GM18508 (cell line): ENCODE data around the gene DHRS7B.

Source experiments
- ATAC-seq: cut with Tn5 transposase; IDR thresholded peaks from one replicate; pipeline ENCODE4 v1.9.1; 2021; ENCODE audit warnings: moderate number of reproducible peaks; ENCODE audit not compliant: insufficient read depth, unreplicated experiment

Gene DHRS7B

DNA sequence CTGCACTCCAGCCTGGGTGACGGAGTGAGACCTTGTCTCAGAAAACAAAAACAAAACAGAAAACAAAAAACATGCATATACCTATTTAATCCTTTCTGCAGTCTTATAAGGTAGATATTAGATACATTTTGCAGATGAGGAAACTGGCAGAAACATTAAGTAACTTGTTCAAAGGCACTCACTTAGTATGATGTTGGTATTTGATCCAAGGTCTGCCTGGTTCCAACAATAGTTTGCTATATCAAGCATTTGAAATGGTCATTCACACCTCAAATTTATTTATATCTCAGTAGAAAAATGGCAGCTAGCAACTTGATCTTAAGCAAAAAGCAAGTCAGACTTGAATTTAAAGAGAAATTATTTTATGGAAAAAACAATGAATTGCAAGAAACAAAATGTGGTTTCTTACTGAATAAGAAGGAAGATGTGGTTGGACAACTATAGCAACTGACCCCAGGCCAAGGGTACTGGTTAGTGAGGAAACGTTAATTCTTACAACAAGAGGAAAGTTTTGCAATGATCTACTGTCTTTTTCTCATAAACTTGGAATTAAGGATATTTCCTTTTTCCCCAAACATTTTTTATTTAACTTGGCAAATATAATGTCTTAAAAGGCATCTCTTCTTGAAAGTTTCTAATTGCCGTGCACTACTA, 19.7 kb downstream of the DHRS7B start:
- no peak for ATAC-seq

GRCh38 chr17:21149621-21150020, 22.9 kb downstream of the DHRS7B start:
- no peak for ATAC-seq

- ATAC-seq = no peak
These were observed 26.0 kb downstream of the DHRS7B start for GRCh38 chr17:21152731-21153130.

DNA sequence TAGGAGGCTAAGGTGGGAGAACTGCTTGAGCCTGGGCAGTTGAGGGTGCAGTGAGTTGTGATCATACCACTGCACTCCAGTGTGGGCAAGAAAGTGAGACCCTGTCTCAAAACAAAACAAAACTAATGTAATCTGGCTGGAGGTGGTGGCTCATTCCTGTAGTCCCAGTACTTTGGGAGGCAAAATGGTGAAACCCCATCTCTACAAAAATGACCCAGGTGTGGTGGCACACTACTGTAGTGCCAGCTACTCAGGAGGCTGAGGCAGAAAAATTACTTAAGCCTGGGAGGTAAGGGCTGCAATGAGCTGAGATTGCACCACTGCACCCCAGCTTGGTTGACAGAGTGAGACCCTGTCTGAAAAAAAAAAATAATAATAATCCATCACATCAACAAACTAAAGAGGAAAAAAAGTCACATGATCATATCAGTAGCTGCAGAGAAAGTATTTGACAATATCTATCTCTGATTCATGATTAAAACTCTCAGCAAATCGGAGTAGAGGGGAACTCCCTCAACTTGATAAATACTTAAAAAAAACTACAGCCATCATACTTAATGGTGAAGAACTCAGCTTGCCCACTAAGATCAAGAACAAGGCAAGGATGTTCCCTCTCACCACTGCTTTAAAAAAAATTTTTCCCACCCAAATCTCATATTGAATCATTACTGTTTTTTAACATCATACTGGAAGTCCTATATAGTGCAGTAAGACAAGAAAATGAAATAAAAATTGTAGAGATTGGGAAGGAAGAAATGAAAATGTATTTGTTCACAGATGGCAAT, 31.0 kb downstream of the DHRS7B start:
- ATAC-seq = no peak

DNA sequence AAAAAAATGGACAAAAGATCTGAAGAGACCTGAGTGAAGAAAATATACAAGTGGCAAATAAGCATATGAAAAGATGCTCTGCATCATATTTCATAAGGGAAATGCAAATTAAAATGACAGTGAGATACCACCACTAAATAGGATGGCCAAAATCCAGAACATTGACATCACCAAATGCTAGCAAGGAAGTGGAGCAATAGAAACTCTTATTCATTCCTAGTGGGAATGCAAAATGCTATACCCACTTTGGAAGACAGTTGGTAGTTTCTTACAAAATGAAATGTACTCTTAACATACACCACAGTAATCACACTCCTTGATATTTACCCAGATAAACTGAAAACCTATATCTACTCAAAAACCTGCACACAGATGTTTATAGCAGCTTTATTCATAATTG, 33.6 kb downstream of the DHRS7B start:
- no peak for ATAC-seq

GRCh38 chr17:21161498-21162393, 35.0 kb downstream of the DHRS7B start:
- ATAC-seq = no peak

DNA sequence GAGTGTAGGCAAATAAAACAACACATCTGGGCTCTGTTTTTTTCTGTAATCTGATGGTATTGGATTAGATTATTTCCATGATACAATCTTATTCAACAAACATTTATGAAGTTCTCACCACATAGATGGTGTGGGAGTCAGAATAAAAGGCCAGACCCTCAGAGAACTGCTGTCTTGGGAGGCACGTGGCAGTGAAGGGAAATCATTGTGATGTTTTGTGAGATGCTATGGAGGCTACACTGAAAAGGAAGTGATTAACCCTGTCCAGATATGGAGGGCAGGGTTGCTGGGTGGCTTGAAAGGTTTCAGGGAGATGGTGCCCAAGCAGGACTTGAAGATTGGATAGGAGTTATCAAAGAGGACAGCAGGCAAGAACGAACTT, 35.6 kb downstream of the DHRS7B start:
- ATAC-seq = no peak

DNA sequence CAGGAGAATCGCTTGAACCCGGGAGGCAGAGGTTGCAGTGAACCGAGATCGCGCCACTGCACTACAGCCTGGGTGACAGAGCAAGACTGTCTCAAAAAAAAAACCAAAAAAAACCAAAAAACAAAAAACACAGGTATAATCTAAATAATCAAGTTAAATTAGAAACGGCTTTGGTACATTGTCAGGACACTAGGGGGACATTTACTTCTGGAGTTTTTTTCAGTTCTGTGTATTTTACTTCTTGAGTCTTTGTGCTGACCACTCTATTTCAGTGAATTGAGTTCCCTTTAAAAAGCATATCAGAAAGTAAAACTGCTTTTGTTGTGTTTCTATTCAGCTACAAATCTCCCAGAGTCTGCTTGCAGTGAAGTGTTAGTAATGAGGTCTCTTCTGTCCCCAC, 36.3 kb downstream of the DHRS7B start:
- ATAC-seq = no peak

DNA sequence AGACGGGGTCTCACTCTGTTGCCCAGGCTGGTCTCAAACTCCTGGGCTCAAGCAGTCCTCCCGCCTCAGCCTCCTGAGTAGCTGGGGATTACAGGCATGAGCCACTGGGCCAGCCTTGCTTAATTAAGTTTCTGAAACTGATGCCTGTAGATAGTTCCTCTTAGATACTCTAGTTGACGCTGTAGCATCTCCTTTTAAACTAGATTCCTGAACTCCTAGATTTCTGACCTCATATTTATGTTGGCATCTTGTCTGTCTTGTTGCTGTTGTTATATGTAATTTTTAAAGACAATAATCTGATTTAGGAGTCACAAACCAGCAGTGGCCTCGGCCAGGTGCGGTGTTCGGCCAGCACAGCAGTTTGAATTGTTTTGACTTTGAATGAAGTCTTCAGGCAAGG, 37.5 kb downstream of the DHRS7B start:
- ATAC-seq = no peak

DNA sequence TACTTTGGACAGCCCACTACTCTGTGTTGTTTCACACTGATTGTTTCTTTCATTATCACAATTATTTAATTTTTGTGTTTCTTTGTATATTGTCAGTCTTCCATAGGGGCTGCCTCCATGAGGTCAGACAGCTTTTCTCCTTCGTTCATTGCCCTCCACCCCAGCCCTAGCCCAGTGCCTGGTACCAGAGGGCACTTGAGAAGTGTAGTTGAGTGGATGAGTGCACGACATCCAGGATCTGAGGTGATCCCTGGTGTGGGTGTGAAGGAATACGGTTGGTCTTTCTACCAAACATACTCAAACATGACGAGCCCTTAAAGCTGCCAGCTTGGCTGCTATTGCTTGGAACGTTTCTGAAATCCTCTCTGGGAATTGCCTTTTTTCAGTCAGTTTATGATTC, 37.9 kb downstream of the DHRS7B start:
- ATAC-seq = no peak

DNA sequence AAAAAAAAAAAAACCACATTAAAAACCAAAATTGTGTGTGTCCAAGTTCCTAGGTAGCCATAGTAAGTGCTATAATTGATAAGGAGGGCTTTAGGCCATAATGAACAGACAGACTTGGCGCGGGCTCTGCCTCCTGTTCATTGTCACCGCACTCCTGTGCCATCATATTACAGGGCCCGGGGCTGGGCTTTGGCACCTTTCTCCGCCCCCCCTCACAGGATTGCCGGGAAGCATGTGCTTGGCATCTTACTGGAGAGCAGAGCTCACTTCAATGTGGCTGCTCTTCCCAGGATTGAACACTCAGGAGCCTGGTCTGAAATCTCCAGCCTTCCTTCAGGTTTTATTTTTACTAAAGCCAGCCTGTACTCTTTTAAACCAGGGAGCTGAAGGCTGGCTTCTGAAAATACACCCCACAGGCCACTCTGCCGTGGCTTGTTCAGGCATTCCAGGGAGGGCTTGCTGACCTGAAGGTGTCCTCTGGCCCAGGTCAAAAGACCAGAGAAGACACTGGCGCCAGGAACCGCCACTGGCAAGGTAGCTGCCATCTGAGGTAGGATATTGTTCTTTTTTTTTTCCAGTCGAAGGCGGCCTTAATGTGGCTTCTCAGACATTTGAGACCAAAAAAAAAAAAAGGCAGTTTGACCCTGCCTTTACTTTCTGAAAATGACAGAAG, 39.3 kb downstream of the DHRS7B start:
- ATAC-seq = no peak

DNA sequence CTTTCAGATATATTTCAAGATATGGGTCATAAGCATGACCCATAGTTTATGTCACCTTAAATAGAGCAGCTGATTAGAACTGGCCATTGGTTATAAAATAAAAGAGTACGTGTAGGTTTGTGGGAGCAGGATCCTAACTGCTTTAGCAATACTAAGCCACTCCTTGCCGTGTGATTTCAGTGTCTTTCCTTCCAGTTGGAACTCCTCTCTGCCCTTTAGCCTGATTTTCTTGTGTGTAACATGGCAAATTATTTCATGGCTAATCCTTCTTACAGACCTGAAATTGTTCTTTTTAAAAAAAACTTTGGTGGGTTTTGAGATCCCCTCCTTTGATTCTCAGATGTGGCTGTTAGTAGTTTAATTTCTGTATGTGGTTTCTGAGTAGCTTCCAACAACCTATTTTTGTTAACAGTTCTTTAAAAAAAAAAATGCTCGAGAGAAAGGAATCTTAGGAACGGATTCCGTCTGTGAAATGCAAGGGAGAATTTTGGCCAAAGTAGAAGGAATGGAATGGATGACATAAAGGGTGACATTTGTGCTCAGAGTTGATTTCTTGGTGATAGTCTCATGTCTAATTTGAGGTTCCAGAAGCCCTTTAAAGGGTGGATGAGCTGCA, 39.9 kb downstream of the DHRS7B start:
- no peak for ATAC-seq

- ATAC-seq = no peak
These were observed 40.5 kb downstream of the DHRS7B start for GRCh38 chr17:21167303-21167702.

GRCh38 chr17:21168555-21168865, 41.7 kb downstream of the DHRS7B start:
- no peak for ATAC-seq

DNA sequence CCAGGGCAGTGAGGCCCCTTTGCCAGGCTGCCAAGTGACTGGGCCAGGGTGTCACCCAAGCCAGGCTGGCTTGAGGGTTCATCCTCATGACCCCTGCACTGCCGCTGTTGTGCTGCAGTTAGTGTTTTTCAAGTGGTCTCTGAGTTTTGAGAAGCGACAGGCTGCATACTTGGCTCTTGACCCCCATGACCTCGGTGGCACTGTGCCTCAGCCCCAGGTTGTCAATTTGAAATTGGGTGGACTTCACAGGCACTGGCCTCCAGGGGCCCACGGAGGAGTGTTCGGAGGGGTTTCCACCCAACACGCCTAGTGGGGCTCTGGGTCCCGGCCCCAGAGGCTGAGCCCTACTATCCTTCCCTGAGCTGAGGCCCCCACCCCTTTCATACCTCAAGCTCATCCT, 42.7 kb downstream of the DHRS7B start:
- no peak for ATAC-seq

DNA sequence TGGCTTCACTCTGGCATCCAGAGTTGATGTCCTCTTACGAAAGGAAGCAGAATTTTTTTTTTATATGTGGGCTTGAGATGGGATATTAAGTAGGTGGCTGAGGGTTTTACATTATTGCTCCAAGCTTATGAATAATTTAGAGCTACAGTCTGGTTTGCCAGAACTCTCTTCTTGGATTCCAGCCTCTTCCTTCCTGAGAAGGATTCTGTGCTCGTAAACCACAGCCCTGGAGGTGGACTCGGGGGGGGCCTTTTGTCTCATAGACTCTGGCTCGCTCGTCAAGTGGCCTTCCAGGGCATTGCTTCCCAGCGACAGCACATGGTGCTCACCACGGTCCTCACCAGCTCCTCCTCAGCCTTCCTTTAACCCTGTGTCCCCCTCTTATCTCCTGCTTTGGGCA, 44.0 kb downstream of the DHRS7B start:
- ATAC-seq = no peak

DNA sequence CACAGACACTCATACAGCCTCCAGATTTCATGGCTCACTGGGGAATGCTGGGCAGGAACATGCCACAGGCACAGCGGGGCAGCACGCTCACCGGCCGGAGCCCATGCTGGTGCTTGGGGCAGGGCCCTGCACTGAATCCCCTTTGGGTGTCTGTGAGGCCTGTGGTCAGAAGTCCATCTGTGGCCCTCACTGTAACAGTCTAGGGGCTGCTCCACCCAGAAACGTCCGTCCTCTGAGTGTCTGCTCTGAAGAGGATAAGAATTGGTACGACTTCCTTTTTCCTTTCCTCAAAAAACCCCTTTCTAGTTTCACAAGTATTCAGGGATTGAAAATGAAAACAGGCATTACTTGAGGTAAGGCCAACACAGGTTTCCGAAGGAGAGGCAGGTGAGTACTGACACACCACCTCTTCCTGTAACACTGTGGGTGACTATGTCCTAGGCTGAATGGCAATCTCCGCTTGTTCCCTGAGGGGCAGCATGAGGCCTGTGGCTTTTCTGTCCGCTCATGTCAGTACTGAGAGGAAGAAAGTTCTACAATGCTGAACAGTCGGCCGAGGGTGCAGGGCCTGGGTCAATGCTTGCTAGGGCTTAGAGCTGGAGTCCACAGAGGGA, 44.7 kb downstream of the DHRS7B start:
- ATAC-seq = peak; percentile 76

DNA sequence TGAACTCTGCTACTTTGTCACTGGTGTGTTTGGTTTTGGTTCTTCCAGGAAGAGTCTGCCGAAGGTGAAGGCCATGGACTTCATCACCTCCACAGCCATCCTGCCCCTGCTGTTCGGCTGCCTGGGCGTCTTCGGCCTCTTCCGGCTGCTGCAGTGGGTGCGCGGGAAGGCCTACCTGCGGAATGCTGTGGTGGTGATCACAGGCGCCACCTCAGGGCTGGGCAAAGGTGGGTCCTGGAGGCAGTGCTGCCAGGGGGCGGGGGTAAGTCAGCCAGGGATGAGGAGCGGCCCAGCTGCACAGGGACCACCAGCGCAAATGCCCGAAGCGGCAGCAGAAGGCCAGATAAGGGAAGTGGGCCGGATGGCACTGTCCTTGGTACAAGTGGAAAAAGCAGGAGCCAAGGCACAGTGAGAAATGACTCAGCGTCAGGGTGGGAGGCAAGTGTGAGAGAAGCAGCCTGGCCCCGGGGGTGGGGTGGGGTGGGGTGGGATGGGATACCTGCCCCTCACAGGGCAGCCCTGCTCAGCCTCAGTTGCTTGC, 45.3 kb downstream of the DHRS7B start:
- no peak for ATAC-seq

- ATAC-seq = no peak
These were observed 46.1 kb downstream of the DHRS7B start for GRCh38 chr17:21172846-21173245.

DNA sequence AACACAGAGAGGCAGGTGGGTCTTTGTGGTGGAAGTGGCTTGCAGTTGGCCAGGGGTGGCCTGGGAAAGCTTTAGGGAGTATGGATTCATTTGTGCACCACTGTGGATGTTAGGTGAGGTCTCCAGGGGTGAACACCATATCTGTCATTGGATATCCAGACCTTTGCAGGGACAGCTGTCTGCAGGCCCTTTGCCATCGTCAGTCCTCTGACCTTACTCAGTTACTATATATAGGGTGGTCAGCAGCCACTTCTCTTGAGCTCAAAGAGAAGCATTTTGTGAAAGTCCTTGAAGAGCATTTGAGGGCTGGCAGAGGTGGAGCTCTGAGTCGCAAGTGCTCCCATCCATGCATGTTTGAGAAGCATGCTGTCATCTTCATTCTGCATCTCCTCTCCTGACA, 46.8 kb downstream of the DHRS7B start:
- no peak for ATAC-seq
